ENCODE data around the gene SRSF12.

Gene SRSF12

GRCh38 chr6:89100114-89100513, 17.8 kb downstream of the SRSF12 start:
- H3K36me3 ChIP-seq (replicated peaks), result no peaks in the 10 kb centered on the region
- H3K27me3 ChIP-seq (replicated peaks), result no peaks in the 10 kb centered on the region
- H3K4me3 ChIP-seq (ENCODE audit: low read depth, low read length), result no peak overlapping the region
- in situ Hi-C loops (cut with HindIII; ENCODE audit: low pct_ligation_motif_present, low sequenced_read_pairs), result no loop called here
- TF ChIP-seq CTCF (IDR thresholded peaks at IDR 0.05; ENCODE audit: low read depth, low read length, missing control alignments), result no peak
- no peak overlapping the region for H3K27ac ChIP-seq
- no peak for DNase-seq

GRCh38 chr6:89098461-89098860, 19.4 kb downstream of the SRSF12 start:
- no peaks in the 10 kb centered on the region for H3K36me3 ChIP-seq (replicated peaks)
- no peak for DNase-seq
- no peak overlapping the region for H3K4me3 ChIP-seq (ENCODE audit: low read depth, low read length)
- in situ Hi-C loops (cut with HindIII; ENCODE audit: low pct_ligation_motif_present, low sequenced_read_pairs), result no loop called here
- no peak overlapping the region for H3K27ac ChIP-seq
- no peaks in the 10 kb centered on the region for H3K27me3 ChIP-seq (replicated peaks)
- TF ChIP-seq CTCF (IDR thresholded peaks at IDR 0.05; ENCODE audit: low read depth, low read length, missing control alignments), result no peak

- no peak overlapping the region for H3K4me3 ChIP-seq (ENCODE audit: low read depth, low read length)
- TF ChIP-seq CTCF (IDR thresholded peaks at IDR 0.05; ENCODE audit: low read depth, low read length, missing control alignments), result no peak
- peaks cover 13% of the 10 kb centered on the region for H3K36me3 ChIP-seq (replicated peaks)
- in situ Hi-C loops (cut with HindIII; ENCODE audit: low pct_ligation_motif_present, low sequenced_read_pairs), result no loop called here
- no peaks in the 10 kb centered on the region for H3K27me3 ChIP-seq (replicated peaks)
- no peak for DNase-seq
- no peak overlapping the region for H3K27ac ChIP-seq
Observed at GRCh38 chr6:89087881-89088280, 30.0 kb downstream of the SRSF12 start.

- Histone ChIP-seq H3K27me3 (replicated peaks) (no peaks in the 10 kb centered on the region), H3K36me3 (replicated peaks) (peaks cover 13% of the 10 kb centered on the region), H3K27ac (no peak overlapping the region), H3K4me3 (ENCODE audit: low read depth, low read length) (no peak overlapping the region)
- TF ChIP-seq CTCF (IDR thresholded peaks at IDR 0.05; ENCODE audit: low read depth, low read length, missing control alignments), result no peak
- no peak for DNase-seq
- in situ Hi-C loops (cut with HindIII; ENCODE audit: low pct_ligation_motif_present, low sequenced_read_pairs), result no loop called here
Observed at GRCh38 chr6:89085409-89086205, 32.3 kb downstream of the SRSF12 start.

- H3K27ac ChIP-seq, result no peak overlapping the region
- peaks cover 13% of the 10 kb centered on the region for H3K36me3 ChIP-seq (replicated peaks)
- H3K27me3 ChIP-seq (replicated peaks), result no peaks in the 10 kb centered on the region
- in situ Hi-C loops (cut with HindIII; ENCODE audit: low pct_ligation_motif_present, low sequenced_read_pairs), result no loop called here
- TF ChIP-seq CTCF (IDR thresholded peaks at IDR 0.05; ENCODE audit: low read depth, low read length, missing control alignments), result no peak
- DNase-seq, result no peak
- no peak overlapping the region for H3K4me3 ChIP-seq (ENCODE audit: low read depth, low read length)
Observed at GRCh38 chr6:89084954-89085353, 32.9 kb downstream of the SRSF12 start.

- Histone ChIP-seq H3K27me3 (replicated peaks) (no peaks in the 10 kb centered on the region), H3K4me3 (ENCODE audit: low read depth, low read length) (no peak overlapping the region), H3K36me3 (replicated peaks) (peaks cover 13% of the 10 kb centered on the region), H3K27ac (no peak overlapping the region)
- TF ChIP-seq CTCF (IDR thresholded peaks at IDR 0.05; ENCODE audit: low read depth, low read length, missing control alignments), result no peak
- in situ Hi-C loops (cut with HindIII; ENCODE audit: low pct_ligation_motif_present, low sequenced_read_pairs), result no loop called here
- no peak for DNase-seq
Observed at GRCh38 chr6:89084542-89084941, 33.3 kb downstream of the SRSF12 start.

All from brain microvascular endothelial cell (primary cell).